Natural killer cell treated with Interleukin-12 subunit alpha and Interleukin-12 subunit beta and Interleukin-15 and Interleukin-18, amount 100 ng/mL, for 72 hours (primary cell): ENCODE measurements around the gene CTSD. TPM values are rescaled to one million over a fixed set of nuclear protein-coding genes. Genes with fewer than 3 reads are reported as not detected.

Experiments
- ATAC-seq, 2 donors: fragments of 150-1000 bp; cut with Tn5 transposase in 1 of 2; sonication (Bioruptor Pico), chemical (Tn5 transposase) in 1 of 2; 2 replicates each; pipeline ENCODE4 v1.10.0; 2021
- DNase-seq: peaks from one replicate; pipeline ENCODE4 v3.0.0; 2022; ENCODE audit warnings: low spot score
- H3K27ac Mint-ChIP-seq, 2 donors: 1 replicate in 1 of 2; 2 replicates in 1 of 2; pipeline ENCODE4 v1.8.0; 2022; ENCODE audit warnings: mixed read lengths in 2 of 2, mild to moderate bottlenecking in 1 of 2, moderate library complexity in 1 of 2
- H3K27me3 Mint-ChIP-seq, 2 donors: 1 replicate in 1 of 2; 2 replicates in 1 of 2; pipeline ENCODE4 v1.8.0; 2022; ENCODE audit warnings: mixed read lengths in 2 of 2
- H3K36me3 Mint-ChIP-seq: one replicate; pipeline ENCODE4 v1.8.0; 2022; ENCODE audit warnings: mixed read lengths
- H3K4me1 Mint-ChIP-seq, 2 donors: 1 replicate in 1 of 2; 2 replicates in 1 of 2; pipeline ENCODE4 v1.8.0; 2022; ENCODE audit warnings: low read depth in 2 of 2, mixed read lengths in 2 of 2, mild to moderate bottlenecking in 1 of 2
- H3K4me3 Mint-ChIP-seq: one replicate; pipeline ENCODE4 v1.8.0; 2022; ENCODE audit warnings: mixed read lengths
- H3K9me3 Mint-ChIP-seq: 2 replicates; pipeline ENCODE4 v1.8.0; 2022; ENCODE audit warnings: mixed read lengths
- total RNA-seq, 2 donors: library from RNA; stranded (reverse); gene quantifications; one replicate each; pipeline ENCODE4 v1.2.3, GENCODE V29; 2022

Gene CTSD
- total RNA-seq, 2 donors from 2014 or later: 350 to 592 TPM

- DNase-seq (peak; percentile 81), ATAC-seq (peak; percentile 87 to 95)
- peaks cover 4 to 7% of the 10 kb centered on the region in 2 donors for H3K27me3 Mint-ChIP-seq
- H3K4me3 Mint-ChIP-seq: peak overlapping the region; percentile 90
- no peaks in the 10 kb centered on the region for H3K9me3 Mint-ChIP-seq
- H3K4me1 Mint-ChIP-seq: peaks cover 30 to 42% of the 10 kb centered on the region in 2 donors
- peaks cover 12% of the 10 kb centered on the region for H3K36me3 Mint-ChIP-seq
- H3K27ac Mint-ChIP-seq: peak overlapping the region; percentile 93 to 97
Measured at GRCh38 chr11:1792461-1792860, 28.7 kb upstream of the CTSD start.

- Mint-ChIP-seq H3K27me3 (peaks cover 4 to 6% of the 10 kb centered on the region in 2 donors), H3K4me1 (peaks cover 31 to 42% of the 10 kb centered on the region in 2 donors), H3K27ac (peak overlapping the region; percentile 93 to 97), H3K9me3 (no peaks in the 10 kb centered on the region), H3K36me3 (peaks cover 12% of the 10 kb centered on the region), H3K4me3 (peak overlapping the region; percentile 90)
- DNase-seq (no peak), ATAC-seq (peak; percentile 3 to 52)
Measured at GRCh38 chr11:1791912-1792311, 28.2 kb upstream of the CTSD start.

- Mint-ChIP-seq H3K9me3 (no peaks in the 10 kb centered on the region), H3K4me1 (peaks cover 22 to 32% of the 10 kb centered on the region in 2 donors), H3K27ac (peak overlapping the region; percentile 27 to 82), H3K36me3 (no peaks in the 10 kb centered on the region), H3K4me3 (no peak overlapping the region), H3K27me3 (no peaks in the 10 kb centered on the region)
- DNase-seq (no peak), ATAC-seq (no peak)
Measured at GRCh38 chr11:1786466-1786865, 22.7 kb upstream of the CTSD start.

- Mint-ChIP-seq H3K4me3 (no peak overlapping the region), H3K4me1 (peaks cover 27 to 35% of the 10 kb centered on the region in 2 donors), H3K27me3 (no peaks in the 10 kb centered on the region), H3K36me3 (no peaks in the 10 kb centered on the region), H3K9me3 (no peaks in the 10 kb centered on the region), H3K27ac (peak overlapping the region; percentile 27 to 82)
- no peak for ATAC-seq
- DNase-seq: no peak
Measured at GRCh38 chr11:1785749-1786413, 22.2 kb upstream of the CTSD start.

GRCh38 chr11:1784761-1785650 lies 21.3 kb upstream of the CTSD start:
- Mint-ChIP-seq H3K4me1 (peaks cover 30 to 40% of the 10 kb centered on the region in 2 donors), H3K27ac (peak overlapping the region; percentile 21 to 82), H3K4me3 (no peak overlapping the region), H3K27me3 (no peaks in the 10 kb centered on the region), H3K9me3 (no peaks in the 10 kb centered on the region), H3K36me3 (no peaks in the 10 kb centered on the region)
- DNase-seq (no peak), ATAC-seq (no peak)

GRCh38 chr11:1783725-1784529 lies 20.2 kb upstream of the CTSD start:
- no peaks in the 10 kb centered on the region for H3K9me3 Mint-ChIP-seq
- H3K27ac Mint-ChIP-seq: peak overlapping the region in 1 of 2 donors; percentile 55
- H3K4me1 Mint-ChIP-seq: peaks cover 35 to 49% of the 10 kb centered on the region in 2 donors
- no peaks in the 10 kb centered on the region for H3K27me3 Mint-ChIP-seq
- H3K4me3 Mint-ChIP-seq: no peak overlapping the region
- ATAC-seq: no peak
- H3K36me3 Mint-ChIP-seq: no peaks in the 10 kb centered on the region
- DNase-seq: no peak

- peaks cover 36 to 51% of the 10 kb centered on the region in 2 donors for H3K4me1 Mint-ChIP-seq
- H3K9me3 Mint-ChIP-seq: no peaks in the 10 kb centered on the region
- peak overlapping the region; percentile 55 to 79 for H3K27ac Mint-ChIP-seq
- H3K27me3 Mint-ChIP-seq: no peaks in the 10 kb centered on the region
- ATAC-seq (no peak), DNase-seq (no peak)
- H3K4me3 Mint-ChIP-seq: no peak overlapping the region
- H3K36me3 Mint-ChIP-seq: no peaks in the 10 kb centered on the region
Measured at GRCh38 chr11:1782831-1783724, 19.4 kb upstream of the CTSD start.

- Mint-ChIP-seq H3K4me1 (peaks cover 45 to 58% of the 10 kb centered on the region in 2 donors), H3K9me3 (peaks cover 3% of the 10 kb centered on the region), H3K27me3 (no peaks in the 10 kb centered on the region), H3K4me3 (no peak overlapping the region), H3K27ac (peak overlapping the region; percentile 55 to 79), H3K36me3 (no peaks in the 10 kb centered on the region)
- ATAC-seq (no peak), DNase-seq (no peak)
Measured at GRCh38 chr11:1782031-1782590, 18.4 kb upstream of the CTSD start.

- H3K4me1 Mint-ChIP-seq: peaks cover 50 to 63% of the 10 kb centered on the region in 2 donors
- H3K36me3 Mint-ChIP-seq: no peaks in the 10 kb centered on the region
- DNase-seq: no peak
- peak overlapping the region; percentile 39 to 86 for H3K27ac Mint-ChIP-seq
- H3K27me3 Mint-ChIP-seq: no peaks in the 10 kb centered on the region
- peaks cover 3% of the 10 kb centered on the region for H3K9me3 Mint-ChIP-seq
- H3K4me3 Mint-ChIP-seq: no peak overlapping the region
- ATAC-seq: no peak
Measured at GRCh38 chr11:1781593-1781975, 17.9 kb upstream of the CTSD start.

- H3K36me3 Mint-ChIP-seq: no peaks in the 10 kb centered on the region
- H3K27ac Mint-ChIP-seq: peak overlapping the region; percentile 39 to 86
- peak overlapping the region; percentile 53 for H3K4me3 Mint-ChIP-seq
- H3K27me3 Mint-ChIP-seq: no peaks in the 10 kb centered on the region
- peaks cover 3% of the 10 kb centered on the region for H3K9me3 Mint-ChIP-seq
- DNase-seq (peak; percentile 63), ATAC-seq (peak; percentile 51 to 57)
- H3K4me1 Mint-ChIP-seq: peaks cover 50 to 59% of the 10 kb centered on the region in 2 donors
Measured at GRCh38 chr11:1780700-1781592, 17.2 kb upstream of the CTSD start.

GRCh38 chr11:1779806-1780699 lies 16.3 kb upstream of the CTSD start:
- ATAC-seq: no peak
- no peaks in the 10 kb centered on the region for H3K36me3 Mint-ChIP-seq

More at GRCh38 chr11:1779806-1780699, 16.3 kb upstream of the CTSD start:
- peak overlapping the region; percentile 53 for H3K4me3 Mint-ChIP-seq
- DNase-seq: peak; percentile 34
- peaks cover 3% of the 10 kb centered on the region for H3K9me3 Mint-ChIP-seq
- H3K27ac Mint-ChIP-seq: peak overlapping the region; percentile 39 to 93
- H3K27me3 Mint-ChIP-seq: no peaks in the 10 kb centered on the region
- peaks cover 50 to 58% of the 10 kb centered on the region in 2 donors for H3K4me1 Mint-ChIP-seq
